Prostate gland (tissue), 2 donors: ENCODE data around the gene ARHGDIA. TPM values are rescaled to one million over a fixed set of nuclear protein-coding genes. Genes with fewer than 3 reads are reported as not detected.
A peak's percentile ranks its signal among the peaks of the same experiment; 100 is the strongest.

ENCODE experiments used
- DNase-seq: peaks from one replicate; pipeline ENCODE4 v3.0.0-alpha.2; 2019; ENCODE audit warnings: low spot score
- H3K27ac ChIP-seq, 2 donors: fragments of 200-600 bp; sonication (generic); 2 replicates each; pipeline ENCODE4 v1.5.1; 2017 to 2019
- H3K27me3 ChIP-seq: fragments of 200-600 bp; sonication (generic); replicated peaks from 2 replicates; pipeline ENCODE4 v1.5.1; 2019; ENCODE audit not compliant: insufficient read depth
- H3K36me3 ChIP-seq, 2 donors: fragments of 200-600 bp; sonication (generic); 1 replicate in 1 of 2; 2 replicates in 1 of 2; pipeline versions ENCODE4 v1.5.1 to v1.8.1; 2017 to 2019
- H3K4me1 ChIP-seq: fragments of 200-600 bp; sonication (generic); replicated peaks from 2 replicates; pipeline ENCODE4 v1.5.1; 2019
- H3K4me3 ChIP-seq, 2 donors: fragments of 200-600 bp; sonication (generic); 2 replicates each; pipeline ENCODE4 v1.5.1; 2017 to 2019
- H3K9me3 ChIP-seq: fragments of 200-600 bp; sonication (generic); 2 replicates; pipeline ENCODE4 v1.5.1; 2017
- CTCF ChIP-seq, 4 experiments: fragments of 200-600 bp in 2 of 4; fragments of 450-650 bp in 2 of 4; sonication (generic) in 2 of 4; IDR thresholded peaks; 1 replicate in 3 of 4; 2 replicates in 1 of 4; pipeline ENCODE4 v1.5.1; 2016 to 2019; ENCODE audit warnings: antibody characterized with exemption in 4 of 4, mild to moderate bottlenecking in 2 of 4, moderate library complexity in 2 of 4
- POLR2A ChIP-seq: fragments of 450-650 bp; IDR thresholded peaks from one replicate; pipeline ENCODE4 v1.6.1; 2016; ENCODE audit warnings: antibody characterized with exemption, mild to moderate bottlenecking
- POLR2AphosphoS5 ChIP-seq: sonication (generic); formaldehyde crosslinking; IDR thresholded peaks from one replicate; pipeline ENCODE4 v1.6.1; 2017; ENCODE audit warnings: antibody characterized with exemption
- WGBS: methylation state at CpG from one replicate; pipeline ENCODE4 v1.1.5; 2018; 5-methylcytosine and 5-hydroxymethylcytosine counted together
- intact Hi-C: fragments of 100-400 bp; cut with DNase I; formaldehyde crosslinking; loops from one replicate; pipeline ENCODE4 v1.14.2; 2022
- total RNA-seq, 2 donors: library from RNA; depleted of rRNA; stranded (reverse); fragments of >200 nt; gene quantifications; one replicate each; pipeline ENCODE4 v1.1.0, GENCODE V29; 2016

The ARHGDIA gene
- total RNA-seq, 2 donors from 2014 or later, result 193 to 274 TPM

GRCh38 chr17:81878294-81878693, 7.2 kb upstream of the ARHGDIA start:
- 74% methylated on average over 3 of the region's 3 CpGs for WGBS

GRCh38 chr17:81877569-81877968, 6.4 kb upstream of the ARHGDIA start:
- Histone ChIP-seq H3K4me1 (no peaks in the 10 kb centered on the region), H3K36me3 (no peaks in the 10 kb centered on the region), H3K27ac (no peak overlapping the region), H3K9me3 (no peaks in the 10 kb centered on the region), H3K4me3 (no peak overlapping the region), H3K27me3 (no peaks in the 10 kb centered on the region)
- no peak for DNase-seq
- TF ChIP-seq POLR2A (no peak), POLR2AphosphoS5 (no peak), CTCF (IDR thresholded peaks at IDR 0.05) (no peak)
- 96% methylated on average over 5 of the region's 5 CpGs for WGBS
- intact Hi-C loops, result no loop called here

More at GRCh38 chr17:81878294-81878693, 7.2 kb upstream of the ARHGDIA start:
- intact Hi-C loops, result no loop called here
- DNase-seq, result no peak
- Histone ChIP-seq H3K27me3 (no peaks in the 10 kb centered on the region), H3K4me3 (no peak overlapping the region), H3K27ac (no peak overlapping the region), H3K36me3 (no peaks in the 10 kb centered on the region), H3K9me3 (no peaks in the 10 kb centered on the region), H3K4me1 (no peaks in the 10 kb centered on the region)
- no peak for TF ChIP-seq CTCF (IDR thresholded peaks at IDR 0.05)
- TF ChIP-seq POLR2A, result no peak
- no peak for TF ChIP-seq POLR2AphosphoS5

- DNase-seq, result peak; percentile 90
- H3K9me3 ChIP-seq, result no peaks in the 10 kb centered on the region
- peaks cover 21% of the 10 kb centered on the region for H3K4me1 ChIP-seq
- H3K36me3 ChIP-seq, result peaks cover 0 to 10% of the 10 kb centered on the region in 2 donors
- H3K4me3 ChIP-seq, result peak overlapping the region; percentile 69 to 95
- no peaks in the 10 kb centered on the region for H3K27me3 ChIP-seq
- H3K27ac ChIP-seq, result peak overlapping the region; percentile 90 to 96
- whole genome bisulfite sequencing, result under 1% methylated on average over 80 of the region's 86 CpGs
- intact Hi-C loops, result loop anchor here (1.0 kb wide), 1 partner anchor 10 kb away; no protein-coding TSS in a partner anchor
- TF ChIP-seq POLR2A, result peak; percentile 93
- TF ChIP-seq POLR2AphosphoS5, result peak; percentile 94
- peak; percentile 26 to 65 (median 58) for TF ChIP-seq CTCF (IDR thresholded peaks at IDR 0.05)
These were observed 472 bp upstream of the ARHGDIA start for GRCh38 chr17:81871387-81872230.

- Histone ChIP-seq H3K27ac (peak overlapping the region; percentile 90 to 96), H3K4me1 (peaks cover 21% of the 10 kb centered on the region), H3K36me3 (peaks cover 0 to 10% of the 10 kb centered on the region in 2 donors), H3K27me3 (no peaks in the 10 kb centered on the region), H3K4me3 (peak overlapping the region; percentile 69 to 95), H3K9me3 (no peaks in the 10 kb centered on the region)
- TF ChIP-seq POLR2AphosphoS5, result no peak
- TF ChIP-seq CTCF (IDR thresholded peaks at IDR 0.05), result no peak
- TF ChIP-seq POLR2A, result no peak
- 5% methylated on average over 30 of the region's 65 CpGs for WGBS
- DNase-seq, result no peak
- intact Hi-C loops, result no loop called here
These were observed 781 bp downstream of the ARHGDIA start for GRCh38 chr17:81870131-81870980.
